WTC11 (cell line): ENCODE results near the gene SNCAIP. TPM values are rescaled to one million over a fixed set of nuclear protein-coding genes. Genes with fewer than 3 reads are reported as not detected.

ENCODE experiments used
- ATAC-seq: fragments of 200-7000 bp; cut with Tn5 transposase; 2 replicates; pipeline ENCODE4 v1.10.0; 2021; ENCODE audit warnings: mild to moderate bottlenecking, moderate library complexity
- CTCF ChIA-PET: fragments of 300-600 bp; sonication (Branson Sonifier 250); formaldehyde crosslinking; loops from one replicate; lab custom pipeline; 2021; ENCODE audit warnings: antibody characterized with exemption; lab: Charles Lee
- POLR2A ChIA-PET: fragments of 350-600 bp; sonication (Branson Sonifier 250); formaldehyde crosslinking; loops from one replicate; lab custom pipeline; 2021; ENCODE audit warnings: antibody characterized with exemption; lab: Charles Lee
- DNase-seq: peaks from one replicate; pipeline ENCODE4 v3.0.0; 2021; ENCODE audit warnings: low spot score
- H3K27ac Mint-ChIP-seq: 2 replicates; pipeline ENCODE4 v1.8.0; 2021; ENCODE audit warnings: mixed read lengths
- H3K27me3 Mint-ChIP-seq: 2 replicates; pipeline ENCODE4 v1.8.0; 2021; ENCODE audit warnings: low read depth, mild to moderate bottlenecking, moderate library complexity, mixed read lengths
- H3K36me3 Mint-ChIP-seq: 2 replicates; pipeline ENCODE4 v1.8.0; 2021; ENCODE audit warnings: mixed read lengths
- H3K4me1 Mint-ChIP-seq: 2 replicates; pipeline ENCODE4 v1.8.0; 2022; ENCODE audit warnings: mixed read lengths
- H3K4me3 Mint-ChIP-seq: 2 replicates; pipeline ENCODE4 v1.8.0; 2021; ENCODE audit warnings: mild to moderate bottlenecking, moderate library complexity, mixed read lengths
- H3K9me3 Mint-ChIP-seq: 2 replicates; pipeline ENCODE4 v1.8.0; 2021; ENCODE audit warnings: mixed read lengths
- ATF3 ChIP-seq: sonication (generic); formaldehyde crosslinking; conservative IDR thresholded peaks from 2 replicates; pipeline ENCODE4 v1.8.1; 2022; ENCODE audit warnings: mild to moderate bottlenecking, missing genetic modification reagents
- CBFB ChIP-seq: sonication (generic); formaldehyde crosslinking; IDR thresholded peaks from 2 replicates; pipeline ENCODE4 v1.8.1; 2022; ENCODE audit warnings: mild to moderate bottlenecking, low read depth, missing genetic modification reagents
- CREB1 ChIP-seq: sonication (generic); formaldehyde crosslinking; IDR thresholded peaks from 2 replicates; pipeline ENCODE4 v1.8.0; 2023; ENCODE audit warnings: mild to moderate bottlenecking, missing genetic modification reagents
- E2F1 ChIP-seq: sonication (generic); formaldehyde crosslinking; IDR thresholded peaks from 2 replicates; pipeline ENCODE4 v1.8.0; 2022; ENCODE audit warnings: mild to moderate bottlenecking, missing genetic modification reagents
- ETV6 ChIP-seq: sonication (generic); formaldehyde crosslinking; IDR thresholded peaks from 2 replicates; pipeline ENCODE4 v1.8.1; 2022; ENCODE audit warnings: mild to moderate bottlenecking, missing genetic modification reagents
- GRHL2 ChIP-seq: fragments of 250-450 bp; sonication (Bioruptor Pico); IDR thresholded peaks from 2 replicates; pipeline ENCODE4 v1.8.0; 2022; ENCODE audit warnings: mild to moderate bottlenecking, moderate library complexity; ENCODE audit not compliant: insufficient replicate concordance, severe bottlenecking
- HMGA2 ChIP-seq: fragments of 250-450 bp; sonication (Bioruptor Pico); IDR thresholded peaks from 2 replicates; pipeline ENCODE4 v1.4.0; 2021; ENCODE audit warnings: mild to moderate bottlenecking, moderate library complexity
- IRF1 ChIP-seq: sonication (generic); formaldehyde crosslinking; IDR thresholded peaks from 2 replicates; pipeline ENCODE4 v1.8.0; 2023; ENCODE audit warnings: missing genetic modification reagents
- IRF2 ChIP-seq: sonication (generic); formaldehyde crosslinking; IDR thresholded peaks from 2 replicates; pipeline ENCODE4 v1.8.0; 2022; ENCODE audit warnings: low read depth, missing genetic modification reagents, borderline replicate concordance
- MAX ChIP-seq: sonication (generic); formaldehyde crosslinking; IDR thresholded peaks from 2 replicates; pipeline ENCODE4 v1.8.0; 2022; ENCODE audit warnings: mild to moderate bottlenecking, missing genetic modification reagents
- NFE2L1 ChIP-seq: sonication (generic); formaldehyde crosslinking; IDR thresholded peaks from 2 replicates; pipeline ENCODE4 v1.8.1; 2023; ENCODE audit warnings: missing genetic modification reagents
- NR2C2 ChIP-seq: sonication (generic); formaldehyde crosslinking; IDR thresholded peaks from 2 replicates; pipeline ENCODE4 v1.8.0; 2022; ENCODE audit warnings: mild to moderate bottlenecking, missing genetic modification reagents
- NR3C1 ChIP-seq: sonication (generic); formaldehyde crosslinking; conservative IDR thresholded peaks from 2 replicates; pipeline ENCODE4 v1.8.1; 2023; ENCODE audit warnings: low read depth, mild to moderate bottlenecking, missing genetic modification reagents
- OVOL2 ChIP-seq: fragments of 250-450 bp; sonication (Bioruptor Pico); IDR thresholded peaks from 2 replicates; pipeline ENCODE4 v1.9.0; 2021; ENCODE audit warnings: mild to moderate bottlenecking, borderline replicate concordance
- PREB ChIP-seq: sonication (generic); formaldehyde crosslinking; IDR thresholded peaks from 2 replicates; pipeline ENCODE4 v1.8.1; 2022; ENCODE audit warnings: mild to moderate bottlenecking, missing genetic modification reagents, moderate library complexity, borderline replicate concordance
- PRRX2 ChIP-seq: fragments of 250-450 bp; sonication (Bioruptor Pico); IDR thresholded peaks from 2 replicates; pipeline ENCODE4 v1.8.0; 2021; ENCODE audit warnings: mild to moderate bottlenecking
- SP1 ChIP-seq: sonication (generic); formaldehyde crosslinking; conservative IDR thresholded peaks from 2 replicates; pipeline ENCODE4 v1.8.1; 2022; ENCODE audit warnings: missing genetic modification reagents
- USF2 ChIP-seq: sonication (generic); formaldehyde crosslinking; IDR thresholded peaks from 2 replicates; pipeline ENCODE4 v1.8.1; 2023; ENCODE audit warnings: mild to moderate bottlenecking, missing genetic modification reagents, moderate library complexity
- ZNF219 ChIP-seq: sonication (generic); formaldehyde crosslinking; IDR thresholded peaks from 2 replicates; pipeline ENCODE4 v1.8.0; 2023; ENCODE audit warnings: missing genetic modification reagents, mild to moderate bottlenecking, borderline replicate concordance
- ZNF263 ChIP-seq: sonication (generic); formaldehyde crosslinking; IDR thresholded peaks from 2 replicates; pipeline ENCODE4 v1.8.1; 2022; ENCODE audit warnings: low read depth, mild to moderate bottlenecking, moderate library complexity, missing genetic modification reagents
- ZNF396 ChIP-seq: fragments of 250-450 bp; sonication (Bioruptor Pico); IDR thresholded peaks from 2 replicates; pipeline ENCODE4 v1.8.0; 2021; ENCODE audit warnings: mild to moderate bottlenecking, moderate library complexity, borderline replicate concordance
- ZNF416 ChIP-seq: fragments of 250-450 bp; sonication (Bioruptor Pico); IDR thresholded peaks from 2 replicates; pipeline ENCODE4 v1.9.0; 2021; ENCODE audit warnings: mild to moderate bottlenecking, inconsistent platforms
- ZNF423 ChIP-seq: fragments of 250-450 bp; sonication (Bioruptor Pico); IDR thresholded peaks from 2 replicates; pipeline ENCODE4 v2.1.2; 2022; ENCODE audit warnings: mild to moderate bottlenecking, moderate library complexity
- total RNA-seq: library from RNA; stranded (reverse); gene quantifications from 3 replicates; pipeline ENCODE4 v1.2.3, GENCODE V29; 2021

The SNCAIP gene
- total RNA-seq, 1 experiment from 2014 or later = 10.0 TPM

- DNase-seq (no peak), ATAC-seq (no peak)
- H3K36me3 Mint-ChIP-seq = no peaks in the 10 kb centered on the region
- TF ChIP-seq HMGA2 (CRISPR knock-in tag) (no peak), GRHL2 (CRISPR knock-in tag) (no peak), NFE2L1 (CRISPR knock-in tag) (no peak), ZNF396 (CRISPR knock-in tag) (no peak), MAX (CRISPR knock-in tag) (no peak), USF2 (CRISPR knock-in tag) (no peak), ZNF423 (CRISPR knock-in tag) (no peak), ZNF219 (no peak), PRRX2 (CRISPR knock-in tag) (no peak), ETV6 (CRISPR knock-in tag) (no peak)
- no peak overlapping the region for H3K27ac Mint-ChIP-seq
- H3K4me1 Mint-ChIP-seq = peaks cover 7% of the 10 kb centered on the region
- CTCF ChIA-PET = no interaction called here
- H3K27me3 Mint-ChIP-seq = peaks cover 16% of the 10 kb centered on the region
- POLR2A ChIA-PET = no interaction called here
- no peak overlapping the region for H3K4me3 Mint-ChIP-seq
- no peaks in the 10 kb centered on the region for H3K9me3 Mint-ChIP-seq
Observed at GRCh38 chr5:122306461-122306860, 5.6 kb upstream of the SNCAIP start.

GRCh38 chr5:122310889-122311288 lies 1.1 kb upstream of the SNCAIP start:
- TF ChIP-seq ATF3 (no peak), NR3C1 (CRISPR knock-in tag) (no peak), ZNF396 (CRISPR knock-in tag) (no peak), NR2C2 (CRISPR knock-in tag) (no peak), OVOL2 (no peak), PREB (no peak), IRF2 (CRISPR knock-in tag) (no peak), CBFB (CRISPR knock-in tag) (no peak), ZNF416 (CRISPR knock-in tag) (no peak), E2F1 (CRISPR knock-in tag) (no peak), ZNF219 (no peak), IRF1 (CRISPR knock-in tag) (no peak), CREB1 (CRISPR knock-in tag) (no peak), SP1 (no peak), MAX (CRISPR knock-in tag) (no peak), ZNF263 (CRISPR knock-in tag) (no peak)
- ChIA-PET POLR2A (no interaction called here), CTCF (no interaction called here)
- peaks cover 12% of the 10 kb centered on the region for H3K9me3 Mint-ChIP-seq
- peaks cover 29% of the 10 kb centered on the region for H3K4me1 Mint-ChIP-seq
- DNase-seq = no peak
- peak overlapping the region; percentile 72 for H3K4me3 Mint-ChIP-seq
- peaks cover 10% of the 10 kb centered on the region for H3K36me3 Mint-ChIP-seq
- peaks cover 47% of the 10 kb centered on the region for H3K27me3 Mint-ChIP-seq
- no peak for ATAC-seq
- no peak overlapping the region for H3K27ac Mint-ChIP-seq
